ENCODE results near the gene CACNA1D.

The CACNA1D gene

GRCh38 chr3:53581671-53582070, 87.3 kb downstream of the CACNA1D start:
- DNase-seq = no peak

DNA sequence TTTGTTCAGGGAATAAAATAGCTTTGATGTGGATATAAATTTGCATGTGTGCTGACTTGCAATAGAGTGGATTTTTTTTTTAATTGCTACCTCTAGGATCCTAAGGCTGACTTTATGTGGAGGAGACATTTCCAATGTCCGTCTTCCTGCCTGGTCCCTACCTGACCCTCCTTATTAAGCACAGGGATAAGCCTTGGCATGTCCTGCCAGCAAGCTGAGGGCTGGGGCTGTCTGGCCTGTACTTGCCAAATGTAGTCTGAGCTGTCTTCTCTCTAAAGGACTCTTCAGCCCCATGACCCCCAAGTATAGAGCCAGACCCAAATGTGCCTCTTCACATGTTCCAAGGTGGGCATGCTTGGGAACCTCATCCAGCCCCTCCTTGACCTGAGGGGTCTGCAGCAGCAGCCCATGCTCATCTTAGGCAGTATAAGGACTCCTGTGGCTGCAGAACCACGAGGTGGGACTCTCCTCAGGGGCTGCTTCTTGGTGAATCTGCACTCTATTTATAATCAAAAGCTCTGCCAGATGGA, 88.8 kb downstream of the CACNA1D start:
- DNase-seq = no peak

DNA sequence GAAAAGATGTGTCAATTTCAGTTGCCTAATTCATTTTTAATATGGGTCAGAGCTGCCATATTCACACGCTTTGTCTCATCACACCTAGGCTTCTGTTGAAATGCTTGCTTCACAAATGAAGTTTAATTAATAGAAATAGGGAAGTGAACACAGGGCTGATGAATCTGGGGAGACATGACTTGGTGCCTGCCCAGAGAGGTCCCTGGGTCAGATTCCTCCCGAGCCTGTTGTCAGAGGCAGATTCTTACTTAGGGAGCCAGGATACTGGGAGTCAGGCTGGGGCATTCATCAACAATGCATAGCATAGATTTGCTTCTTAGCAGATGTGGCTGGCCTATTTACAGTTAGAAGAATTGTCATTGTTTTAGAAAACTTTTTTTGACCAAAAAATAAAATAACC, 90.6 kb downstream of the CACNA1D start:
- DNase-seq = no peak

- no peak for DNase-seq
Measured at GRCh38 chr3:53585627-53586026, 91.2 kb downstream of the CACNA1D start.

DNA sequence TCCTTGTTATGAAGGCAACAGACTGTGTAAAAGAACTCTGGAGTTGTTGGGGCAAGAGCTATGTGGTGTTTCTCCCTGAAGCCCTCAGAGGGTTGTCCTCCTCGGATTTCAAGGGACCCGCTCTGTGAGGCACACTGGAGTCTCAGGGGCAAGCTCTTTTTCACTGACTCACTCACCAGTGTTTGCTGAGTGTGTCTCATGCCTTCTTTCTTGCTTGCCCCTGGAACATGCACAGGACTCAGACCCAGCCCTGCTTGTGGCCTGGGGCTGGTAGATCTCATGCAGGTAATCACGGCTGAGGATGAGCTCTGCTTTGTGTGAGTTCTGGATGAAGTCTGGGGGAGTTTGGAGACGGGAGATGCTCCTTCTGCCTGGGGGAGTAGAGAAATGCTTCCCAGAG, 93.7 kb downstream of the CACNA1D start:
- no peak for DNase-seq

DNA sequence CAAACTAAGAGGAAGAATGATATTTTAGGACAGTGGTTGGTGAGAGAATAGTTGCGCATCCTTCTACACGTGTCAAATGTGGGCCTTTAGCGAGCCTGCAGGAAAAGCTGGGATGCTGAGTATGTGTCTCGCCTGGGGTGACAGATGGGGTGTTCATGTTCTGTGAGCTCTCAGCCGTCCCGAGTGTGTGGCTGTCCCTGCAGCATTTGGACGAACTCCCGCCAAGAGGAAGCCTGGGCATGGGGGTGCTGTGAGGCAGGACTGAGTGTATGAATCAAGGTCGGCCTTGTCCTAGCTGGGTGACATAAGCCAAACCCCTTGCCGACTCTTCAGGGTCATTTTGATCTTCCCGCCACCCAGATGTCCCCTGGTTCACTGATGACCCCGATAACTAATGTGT, 94.8 kb downstream of the CACNA1D start:
- DNase-seq = no peak

DNA sequence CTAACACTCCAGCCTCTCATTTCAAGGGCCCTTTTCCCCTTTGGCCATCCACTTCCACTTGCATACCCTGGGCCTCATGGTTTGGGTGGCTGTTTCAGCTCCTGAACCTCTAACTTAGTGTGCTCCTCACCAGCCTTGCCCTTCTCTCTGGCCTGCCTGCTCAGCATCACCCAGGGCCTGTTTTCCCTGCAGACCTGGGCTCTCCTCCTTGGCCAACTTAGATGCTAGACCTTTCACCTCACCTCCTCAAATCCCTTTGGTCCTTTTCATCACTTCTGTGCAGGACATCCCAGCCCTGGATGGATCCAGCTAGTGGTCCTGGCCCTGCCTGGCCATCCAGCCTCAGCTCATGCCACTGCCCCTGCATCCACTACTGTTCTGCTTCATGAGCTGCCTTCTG, 95.4 kb downstream of the CACNA1D start:
- DNase-seq = no peak

- DNase-seq = no peak
Measured at GRCh38 chr3:53590606-53591005, 96.2 kb downstream of the CACNA1D start.

DNA sequence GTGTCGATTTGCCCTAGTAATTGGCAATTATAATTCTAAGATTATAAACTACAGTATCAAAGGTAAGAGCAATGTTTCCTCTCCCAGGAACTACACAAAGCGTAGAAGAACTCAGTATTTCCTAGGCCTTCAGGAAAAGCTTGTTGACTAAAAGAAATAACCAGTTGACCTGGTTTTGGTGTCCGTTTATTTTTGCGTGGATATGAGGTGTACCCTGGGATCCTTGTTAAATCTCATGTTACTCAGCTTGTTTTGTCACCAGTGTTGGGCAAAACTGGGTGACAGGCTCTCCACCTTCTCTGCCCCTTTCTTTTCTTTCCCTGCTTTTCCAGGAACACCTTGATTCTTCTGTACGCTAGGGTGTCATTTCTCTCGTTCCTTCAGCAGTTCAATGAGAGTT, 97.2 kb downstream of the CACNA1D start:
- no peak for DNase-seq

DNA sequence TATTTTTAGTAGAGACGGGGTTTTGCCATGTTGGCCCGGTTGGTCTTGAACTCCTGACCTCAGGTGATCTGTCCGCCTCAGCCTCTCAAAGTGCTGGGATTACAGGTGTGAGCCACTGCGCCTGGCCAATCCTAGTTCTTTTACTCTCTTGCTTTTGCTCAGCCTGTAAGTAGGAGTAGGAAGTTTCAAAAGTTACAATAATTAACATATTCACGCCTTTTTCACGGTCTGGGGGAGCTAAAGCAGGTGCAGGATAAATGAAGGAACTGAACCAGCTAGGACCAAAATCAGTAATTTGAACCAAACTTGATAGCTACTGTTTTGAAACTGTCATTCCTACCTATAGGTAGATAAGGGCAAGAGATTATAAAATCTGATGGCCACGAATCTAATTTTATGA, 98.5 kb downstream of the CACNA1D start:
- no peak for DNase-seq

DNA sequence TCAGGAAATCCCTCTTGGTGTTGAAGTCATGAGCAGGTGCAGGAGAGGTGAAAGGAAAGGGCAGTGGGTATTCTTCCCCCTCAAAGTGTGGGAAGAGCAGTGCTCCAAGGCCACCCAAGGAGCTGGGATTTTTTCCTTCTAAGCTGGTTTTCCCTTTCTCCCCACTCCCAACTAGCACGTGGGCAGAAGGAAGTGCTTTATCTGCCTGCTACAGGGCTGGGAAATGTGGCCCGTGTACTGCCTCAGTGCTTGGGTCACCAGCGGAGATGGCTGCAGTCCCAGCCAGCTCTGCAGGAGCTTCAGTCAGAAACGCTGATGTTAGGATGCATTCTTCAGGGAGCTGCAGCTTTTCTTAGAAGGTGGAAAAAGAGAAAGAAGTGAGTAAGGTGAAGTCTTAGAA, 99.2 kb downstream of the CACNA1D start:
- no peak for DNase-seq

DNA sequence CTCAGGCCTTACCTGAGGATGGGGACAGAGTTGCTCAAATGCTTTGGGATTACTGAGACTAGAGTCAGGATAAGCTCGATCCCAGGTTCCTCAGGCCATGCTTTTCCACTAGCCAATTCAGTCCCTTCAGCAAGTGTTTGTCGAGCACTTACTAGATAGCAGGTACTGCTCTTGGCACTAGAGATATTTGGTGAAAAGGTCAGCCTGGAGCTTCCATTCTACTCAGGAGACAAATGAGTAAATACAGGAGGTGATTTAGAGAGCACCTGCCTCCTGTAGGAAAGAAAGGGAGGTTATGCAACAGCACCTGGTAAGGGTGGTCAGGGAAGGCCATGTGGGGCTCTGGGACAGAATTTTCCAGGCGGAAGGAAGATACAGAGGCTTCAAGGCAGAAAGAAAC, 99.9 kb downstream of the CACNA1D start:
- peak; percentile 19 for DNase-seq

GRCh38 chr3:53595660-53596059, 101.2 kb downstream of the CACNA1D start:
- DNase-seq = no peak

- DNase-seq = no peak
Measured at GRCh38 chr3:53597136-53597915, 102.9 kb downstream of the CACNA1D start.

DNA sequence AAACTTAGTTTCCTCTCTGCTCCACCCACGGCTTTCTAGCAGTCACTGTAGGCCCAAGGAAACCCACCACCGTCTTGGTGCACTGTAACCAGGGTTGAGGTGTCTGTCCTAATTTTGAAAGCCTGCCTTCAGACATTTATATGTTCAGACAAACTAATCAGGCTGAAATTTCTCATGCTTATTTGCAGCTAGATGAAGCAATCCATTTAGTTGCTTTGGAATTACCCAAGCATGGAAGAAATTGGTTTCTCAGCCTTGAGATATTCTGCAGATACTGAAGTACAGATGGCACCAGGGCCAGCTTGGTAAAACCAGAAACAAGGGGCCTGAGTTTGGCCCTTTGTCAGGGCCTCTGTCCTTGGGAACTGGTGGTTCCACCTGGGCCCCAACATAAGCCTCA, 105.4 kb downstream of the CACNA1D start:
- no peak for DNase-seq

- DNase-seq = no peak
Measured at GRCh38 chr3:53602866-53603265, 108.5 kb downstream of the CACNA1D start.

GRCh38 chr3:53604232-53604631, 109.8 kb downstream of the CACNA1D start:
- peak; percentile 7 for DNase-seq

DNA sequence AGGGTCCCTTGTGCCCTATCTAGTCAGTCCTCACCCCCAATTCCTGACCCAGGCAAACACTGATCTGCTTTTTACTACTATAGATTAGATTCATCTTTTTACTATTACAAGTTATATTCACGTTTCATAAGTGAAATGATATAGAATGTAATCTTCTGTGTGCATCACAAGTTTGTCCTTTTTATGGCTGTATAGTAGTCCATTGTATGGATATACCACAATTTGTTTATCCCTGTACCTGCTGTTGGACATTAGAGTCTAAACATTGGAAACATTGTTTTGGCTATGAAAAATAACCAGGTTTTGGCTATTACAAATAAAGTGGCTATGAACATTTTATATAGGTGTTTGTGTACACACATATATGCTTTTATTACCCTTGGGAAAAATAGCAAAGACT, 112.4 kb downstream of the CACNA1D start:
- DNase-seq = no peak

GRCh38 chr3:53612508-53612907, 118.1 kb downstream of the CACNA1D start:
- no peak for DNase-seq

- DNase-seq = peak; percentile 2
Measured at GRCh38 chr3:53613125-53613524, 118.7 kb downstream of the CACNA1D start.

GRCh38 chr3:53614307-53614706, 119.9 kb downstream of the CACNA1D start:
- no peak for DNase-seq

DNA sequence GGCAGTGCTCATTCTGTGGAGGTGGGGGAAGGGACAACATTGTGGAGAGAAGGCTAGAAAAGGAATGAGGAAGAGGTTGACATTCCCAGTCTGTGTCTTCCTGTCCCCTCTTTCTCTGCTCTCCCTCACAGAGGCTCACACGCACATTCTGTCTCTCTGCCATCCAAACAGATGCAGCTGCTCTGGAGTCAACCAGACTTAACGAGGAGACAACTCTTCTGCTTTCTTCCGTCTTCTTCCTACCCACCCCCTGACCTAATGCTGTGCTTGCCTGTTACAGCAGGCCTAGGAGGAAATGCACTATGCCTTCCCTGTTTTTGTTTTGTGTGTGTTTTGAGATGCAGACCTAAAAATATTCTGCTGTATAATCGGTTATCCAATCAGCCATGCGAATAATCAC, 121.9 kb downstream of the CACNA1D start:
- DNase-seq = no peak

GRCh38 chr3:53616971-53617892, 122.8 kb downstream of the CACNA1D start:
- peak; percentile 77 for DNase-seq

All from NCI-H69 (cell line).